ENCODE data around the gene OSBPL6. TPM values are rescaled to one million over a fixed set of nuclear protein-coding genes. Genes with fewer than 3 reads are reported as not detected.

The OSBPL6 gene
- total and polyA plus RNA-seq, 2 of the 13 experiments (the other 11 are each of a cell fraction or from before 2014, with no cell fraction given): 0.03 to 0.11 TPM

- TF ChIP-seq HNF1A (IDR thresholded peaks at IDR 0.05; ENCODE audit: low read depth) (no peak), HNF1A (CRISPR knock-in tag; IDR thresholded peaks at IDR 0.05; ENCODE audit: borderline replicate concordance) (no peak), NFE2 (CRISPR knock-in tag; IDR thresholded peaks at IDR 0.05) (no peak), MXD1 (CRISPR knock-in tag; IDR thresholded peaks at IDR 0.05) (no peak), ZNF160 (CRISPR knock-in tag; IDR thresholded peaks at IDR 0.05) (no peak), ZNF407 (CRISPR knock-in tag; IDR thresholded peaks at IDR 0.05; ENCODE audit: not compliant biosample characterization) (no peak), PRMT3 (CRISPR knock-in tag; IDR thresholded peaks at IDR 0.05; ENCODE audit: borderline replicate concordance, low read depth) (no peak), SUZ12 (IDR thresholded peaks at IDR 0.05; ENCODE audit: low read depth, low read length) (no peak), ZKSCAN5 (CRISPR knock-in tag; IDR thresholded peaks at IDR 0.05) (no peak), ZNF232 (CRISPR knock-in tag; IDR thresholded peaks at IDR 0.05; ENCODE audit: borderline replicate concordance) (no peak), TARDBP (CRISPR knock-in tag; IDR thresholded peaks at IDR 0.05) (no peak), HMG20A (CRISPR knock-in tag; IDR thresholded peaks at IDR 0.05; ENCODE audit: borderline replicate concordance) (no peak), ZBTB25 (CRISPR knock-in tag; IDR thresholded peaks at IDR 0.05) (no peak), REPIN1 (CRISPR knock-in tag; IDR thresholded peaks at IDR 0.05; ENCODE audit: borderline replicate concordance, low read depth) (no peak), CEBPB (IDR thresholded peaks at IDR 0.05; ENCODE audit: borderline replicate concordance, low read depth, low read length) (peak; percentile 64; the same call in 1 of the 2 replicates), ZNF460 (CRISPR knock-in tag; IDR thresholded peaks at IDR 0.05; ENCODE audit: borderline replicate concordance) (no peak)
Measured at GRCh38 chr2:178397002-178397605, 202.8 kb downstream of the OSBPL6 start (continued).
